Choroid plexus epithelial cell (primary cell): ENCODE data around the gene AJM1.

Experiments
- DNase-seq: peaks from one replicate; pipeline ENCODE4 v3.0.0-alpha.2; 2010; ENCODE audit warnings: low read depth
- H3K4me3 ChIP-seq: 2 replicates; pipeline ENCODE4 v1.5.1; 2011; ENCODE audit warnings: low read depth, mild to moderate bottlenecking, control low read depth, low read length, moderate library complexity
- TF ChIP-seq, protein P1 (sequence below): conservative IDR thresholded peaks from 2 replicates; pipeline ENCODE4 v1.5.1; 2011; ENCODE audit warnings: low read depth, mild to moderate bottlenecking, control low read depth, inconsistent platforms, low read length, moderate library complexity

AJM1 gene

GRCh38 chr9:136814725-136815421 lies 27.4 kb upstream of the AJM1 start:
- H3K4me3 ChIP-seq: no peak overlapping the region
- no peak for DNase-seq
- TF ChIP-seq, protein P1, sequence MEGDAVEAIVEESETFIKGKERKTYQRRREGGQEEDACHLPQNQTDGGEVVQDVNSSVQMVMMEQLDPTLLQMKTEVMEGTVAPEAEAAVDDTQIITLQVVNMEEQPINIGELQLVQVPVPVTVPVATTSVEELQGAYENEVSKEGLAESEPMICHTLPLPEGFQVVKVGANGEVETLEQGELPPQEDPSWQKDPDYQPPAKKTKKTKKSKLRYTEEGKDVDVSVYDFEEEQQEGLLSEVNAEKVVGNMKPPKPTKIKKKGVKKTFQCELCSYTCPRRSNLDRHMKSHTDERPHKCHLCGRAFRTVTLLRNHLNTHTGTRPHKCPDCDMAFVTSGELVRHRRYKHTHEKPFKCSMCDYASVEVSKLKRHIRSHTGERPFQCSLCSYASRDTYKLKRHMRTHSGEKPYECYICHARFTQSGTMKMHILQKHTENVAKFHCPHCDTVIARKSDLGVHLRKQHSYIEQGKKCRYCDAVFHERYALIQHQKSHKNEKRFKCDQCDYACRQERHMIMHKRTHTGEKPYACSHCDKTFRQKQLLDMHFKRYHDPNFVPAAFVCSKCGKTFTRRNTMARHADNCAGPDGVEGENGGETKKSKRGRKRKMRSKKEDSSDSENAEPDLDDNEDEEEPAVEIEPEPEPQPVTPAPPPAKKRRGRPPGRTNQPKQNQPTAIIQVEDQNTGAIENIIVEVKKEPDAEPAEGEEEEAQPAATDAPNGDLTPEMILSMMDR: no peak

DNA sequence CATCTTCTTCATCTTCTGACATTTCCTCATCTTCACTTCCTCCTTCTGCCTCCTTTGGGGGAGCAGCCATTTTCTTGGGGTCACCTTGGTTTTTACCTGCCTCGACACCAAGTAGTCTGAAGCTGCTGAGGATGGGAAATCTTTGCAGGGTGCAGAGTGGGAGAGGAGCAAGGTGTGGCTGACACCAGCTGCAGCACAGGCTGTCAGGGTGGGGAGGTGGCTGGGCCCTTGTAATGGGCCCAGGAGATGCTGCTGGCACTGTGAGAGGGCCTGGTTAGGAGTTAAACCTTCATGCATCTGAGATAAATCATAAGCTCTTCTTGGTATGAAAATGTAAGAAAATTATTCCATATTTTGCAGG lies 26.9 kb upstream of the AJM1 start:
- no peak for DNase-seq
- no peak overlapping the region for H3K4me3 ChIP-seq
- TF ChIP-seq, protein P1: no peak

- peak overlapping the region; percentile 46 for H3K4me3 ChIP-seq
- TF ChIP-seq, protein P1: no peak
- DNase-seq: peak; percentile 63
Measured at GRCh38 chr9:136820971-136821825, 21.1 kb upstream of the AJM1 start.

GRCh38 chr9:136821826-136822544 lies 20.3 kb upstream of the AJM1 start:
- H3K4me3 ChIP-seq: peak overlapping the region; percentile 46
- no peak for DNase-seq
- TF ChIP-seq, protein P1: no peak

- no peak for DNase-seq
- H3K4me3 ChIP-seq: no peak overlapping the region
- TF ChIP-seq, protein P1: no peak
Measured at GRCh38 chr9:136823136-136824046, 18.9 kb upstream of the AJM1 start.

GRCh38 chr9:136824496-136825225 lies 17.6 kb upstream of the AJM1 start:
- H3K4me3 ChIP-seq: no peak overlapping the region
- TF ChIP-seq, protein P1: no peak
- no peak for DNase-seq
